Measurements from ENCODE around the gene CABLES2.
A peak's percentile ranks its signal among the peaks of the same experiment; 100 is the strongest.
"Not testable (repeated sequence)": the region's sequence is repeated elsewhere in the genome, so short reads cannot be mapped to it uniquely, and the experiment has no call there.

The CABLES2 gene

GRCh38 chr20:62428002-62428372 is 20.9 kb upstream of the CABLES2 start:
- peaks cover 23% of the 10 kb centered on the region for H3K79me1 ChIP-seq (ENCODE audit: low read length)
- no peak for DNase-seq
- no peaks in the 10 kb centered on the region for H3K36me3 ChIP-seq (ENCODE audit: control insufficient read depth in 1 of 2, insufficient read depth in 2 of 2, low read length in 2 of 2)
- H3K27me3 ChIP-seq (ENCODE audit: insufficient read depth, low read length), result no peaks in the 10 kb centered on the region
- H4K8ac ChIP-seq (ENCODE audit: low read depth, low read length), result peak overlapping the region; percentile 44
- H3K18ac ChIP-seq (ENCODE audit: low read length), result peak overlapping the region; percentile 4
- H2AFZ ChIP-seq (ENCODE audit: insufficient read depth, low read length, poor library complexity), result peak overlapping the region; percentile 40
- H3K9ac ChIP-seq (ENCODE audit: low read length), result no peak overlapping the region
- H4K91ac ChIP-seq (ENCODE audit: low read depth, low read length), result peak overlapping the region; percentile 89
- peaks cover 13% of the 10 kb centered on the region for H3K79me2 ChIP-seq (ENCODE audit: control insufficient read depth, insufficient read depth, low read length, poor library complexity)
- H3K23ac ChIP-seq (ENCODE audit: low read length), result no peak overlapping the region
- H3K27ac ChIP-seq (ENCODE audit: low read depth, low read length), result peak overlapping the region; percentile 58
- H2AK5ac ChIP-seq (ENCODE audit: low read length), result peak overlapping the region; percentile 69
- peak overlapping the region; percentile 91 for H2BK120ac ChIP-seq (ENCODE audit: insufficient read depth, low read length, poor library complexity)
- H3K4me1 ChIP-seq (ENCODE audit: control insufficient read depth in 1 of 2, insufficient read depth in 2 of 2, low read length in 2 of 2), result peaks cover 38 to 45% of the 10 kb centered on the region in 2 experiments
- WGBS (ENCODE audit: extremely low coverage, insufficient coverage, insufficient read length), result no CpG with 5 or more reads among the region's 10 CpGs
- peak overlapping the region; percentile 52 for H2BK5ac ChIP-seq (ENCODE audit: low read depth, low read length, poor library complexity)
- H3K4me3 ChIP-seq (ENCODE audit: low read depth, low read length), result no peak overlapping the region
- H2BK12ac ChIP-seq (ENCODE audit: low read length), result peak overlapping the region; percentile 70
- H3K4ac ChIP-seq (ENCODE audit: low read depth, low read length), result no peak overlapping the region
- H3K14ac ChIP-seq (ENCODE audit: low read length), result peak overlapping the region; percentile 61
- peaks cover 2% of the 10 kb centered on the region for H3K9me3 ChIP-seq (ENCODE audit: insufficient read depth, low read depth, low read length)
- peak overlapping the region; percentile 11 for H3K4me2 ChIP-seq (ENCODE audit: low read length)
- H4K12ac ChIP-seq (ENCODE audit: low read depth, low read length), result no peak overlapping the region

- Histone ChIP-seq H3K27me3 (ENCODE audit: insufficient read depth, low read length) (no peaks in the 10 kb centered on the region), H4K12ac (ENCODE audit: low read depth, low read length) (peak within 1 kb of the TSS; percentile 72), H2BK120ac (ENCODE audit: insufficient read depth, low read length, poor library complexity) (peak within 1 kb of the TSS; percentile 94), H3K14ac (ENCODE audit: low read length) (peak within 1 kb of the TSS; percentile 90), H3K79me1 (ENCODE audit: low read length) (peaks cover 23% of the 10 kb centered on the region), H3K27ac (ENCODE audit: low read depth, low read length) (peak within 1 kb of the TSS; percentile 97), H3K4ac (ENCODE audit: low read depth, low read length) (peak within 1 kb of the TSS; percentile 82), H2AK5ac (ENCODE audit: low read length) (peak within 1 kb of the TSS; percentile 85), H3K79me2 (ENCODE audit: control insufficient read depth, insufficient read depth, low read length, poor library complexity) (peaks cover 13% of the 10 kb centered on the region), H4K91ac (ENCODE audit: low read depth, low read length) (peak within 1 kb of the TSS; percentile 97), H2BK12ac (ENCODE audit: low read length) (peak within 1 kb of the TSS; percentile 85), H3K4me1 (ENCODE audit: control insufficient read depth in 1 of 2, insufficient read depth in 2 of 2, low read length in 2 of 2) (peaks cover 38 to 45% of the 10 kb centered on the region in 2 experiments), H3K4me3 (ENCODE audit: low read depth, low read length) (peak within 1 kb of the TSS; percentile 57), H4K8ac (ENCODE audit: low read depth, low read length) (peak within 1 kb of the TSS; percentile 87), H3K9ac (ENCODE audit: low read length) (no peak within 1 kb of the TSS), H2AFZ (ENCODE audit: insufficient read depth, low read length, poor library complexity) (peak within 1 kb of the TSS; percentile 72), H2BK5ac (ENCODE audit: low read depth, low read length, poor library complexity) (peak within 1 kb of the TSS; percentile 92), H3K4me2 (ENCODE audit: low read length) (peak within 1 kb of the TSS; percentile 77), H3K9me3 (ENCODE audit: insufficient read depth, low read depth, low read length) (peaks cover 2% of the 10 kb centered on the region), H3K18ac (ENCODE audit: low read length) (peak within 1 kb of the TSS; percentile 89), H3K23ac (ENCODE audit: low read length) (no peak within 1 kb of the TSS), H3K36me3 (ENCODE audit: control insufficient read depth in 1 of 2, insufficient read depth in 2 of 2, low read length in 2 of 2) (no peaks in the 10 kb centered on the region)
- DNase-seq, result peak; percentile 99
- no CpG with 5 or more reads among the region's 28 CpGs for WGBS (ENCODE audit: extremely low coverage, insufficient coverage, insufficient read length)
Observed at GRCh38 chr20:62427172-62428001, 20.3 kb upstream of the CABLES2 start, which contains the start of gene RBBP8NL. TSS of gene RBBP8NL (minus strand) at chr20:62427539. CDS start at chr20:62419647, 7,892 bp downstream.

DNA sequence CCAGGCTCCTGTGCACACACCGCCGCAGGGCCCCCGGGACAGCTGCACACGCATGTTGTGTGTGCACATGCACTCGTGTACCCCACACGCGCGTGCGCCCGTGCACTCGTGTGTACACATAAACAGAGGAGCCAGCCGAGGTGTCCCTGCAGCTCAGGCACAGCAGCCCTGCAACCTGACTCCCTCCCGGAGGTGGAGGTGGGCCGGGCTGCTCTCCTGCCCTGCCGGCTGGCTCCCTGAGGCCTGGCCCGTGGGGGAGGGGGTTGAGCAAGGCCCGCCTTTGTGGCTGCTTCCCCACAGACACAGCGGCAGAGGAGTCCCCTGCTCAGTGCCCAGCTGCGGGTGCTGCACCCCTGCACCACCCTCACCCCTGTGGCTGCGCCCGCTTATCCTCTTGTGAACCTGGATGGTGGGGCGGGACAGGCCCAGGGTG is 19.6 kb upstream of the CABLES2 start:
- peaks cover 38 to 45% of the 10 kb centered on the region in 2 experiments for H3K4me1 ChIP-seq (ENCODE audit: control insufficient read depth in 1 of 2, insufficient read depth in 2 of 2, low read length in 2 of 2)
- peak overlapping the region; percentile 85 for H2AK5ac ChIP-seq (ENCODE audit: low read length)
- peak overlapping the region; percentile 72 for H4K12ac ChIP-seq (ENCODE audit: low read depth, low read length)
- peak overlapping the region; percentile 77 for H3K4me2 ChIP-seq (ENCODE audit: low read length)
- peak overlapping the region; percentile 92 for H2BK5ac ChIP-seq (ENCODE audit: low read depth, low read length, poor library complexity)
- H2BK12ac ChIP-seq (ENCODE audit: low read length), result peak overlapping the region; percentile 85
- H3K9ac ChIP-seq (ENCODE audit: low read length), result no peak overlapping the region
- H3K79me2 ChIP-seq (ENCODE audit: control insufficient read depth, insufficient read depth, low read length, poor library complexity), result peaks cover 13% of the 10 kb centered on the region
- H3K36me3 ChIP-seq (ENCODE audit: control insufficient read depth in 1 of 2, insufficient read depth in 2 of 2, low read length in 2 of 2), result peaks cover 0 to under 1% of the 10 kb centered on the region in 2 experiments
- peak overlapping the region; percentile 82 for H3K4ac ChIP-seq (ENCODE audit: low read depth, low read length)
- peak overlapping the region; percentile 94 for H2BK120ac ChIP-seq (ENCODE audit: insufficient read depth, low read length, poor library complexity)
- peaks cover 23% of the 10 kb centered on the region for H3K79me1 ChIP-seq (ENCODE audit: low read length)
- no CpG with 5 or more reads among the region's 22 CpGs for WGBS (ENCODE audit: extremely low coverage, insufficient coverage, insufficient read length)
- DNase-seq, result peak; percentile 23 to 45
- H3K18ac ChIP-seq (ENCODE audit: low read length), result peak overlapping the region; percentile 89
- H3K23ac ChIP-seq (ENCODE audit: low read length), result no peak overlapping the region
- H3K4me3 ChIP-seq (ENCODE audit: low read depth, low read length), result peak overlapping the region; percentile 57
- peaks cover 2% of the 10 kb centered on the region for H3K9me3 ChIP-seq (ENCODE audit: insufficient read depth, low read depth, low read length)
- no peaks in the 10 kb centered on the region for H3K27me3 ChIP-seq (ENCODE audit: insufficient read depth, low read length)
- H3K27ac ChIP-seq (ENCODE audit: low read depth, low read length), result peak overlapping the region; percentile 97
- peak overlapping the region; percentile 72 for H2AFZ ChIP-seq (ENCODE audit: insufficient read depth, low read length, poor library complexity)
- peak overlapping the region; percentile 90 for H3K14ac ChIP-seq (ENCODE audit: low read length)
- H4K91ac ChIP-seq (ENCODE audit: low read depth, low read length), result peak overlapping the region; percentile 97
- H4K8ac ChIP-seq (ENCODE audit: low read depth, low read length), result peak overlapping the region; percentile 87

DNA sequence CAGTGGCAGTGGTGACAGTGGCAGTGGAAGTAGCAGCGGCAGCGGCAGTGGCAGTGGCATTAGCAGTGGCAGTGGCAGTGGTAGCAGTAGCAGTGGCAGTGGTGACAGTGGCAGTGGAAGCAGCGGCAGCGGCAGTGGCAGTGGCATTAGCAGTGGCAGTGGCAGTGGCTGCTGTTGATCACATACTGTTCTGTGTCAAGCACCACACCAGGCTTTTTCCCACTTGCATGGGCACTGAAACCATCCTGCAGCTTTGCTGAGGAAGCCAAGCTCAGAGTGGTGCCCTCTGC is 18.9 kb upstream of the CABLES2 start:
- not testable (repeated sequence) for H2AFZ ChIP-seq (ENCODE audit: insufficient read depth, low read length, poor library complexity); H2BK120ac ChIP-seq (ENCODE audit: insufficient read depth, low read length, poor library complexity); H3K9me3 ChIP-seq (ENCODE audit: insufficient read depth, low read depth, low read length); H3K4me3 ChIP-seq (ENCODE audit: low read depth, low read length); H2BK5ac ChIP-seq (ENCODE audit: low read depth, low read length, poor library complexity); H4K8ac ChIP-seq (ENCODE audit: low read depth, low read length); H3K9ac ChIP-seq (ENCODE audit: low read length); H2BK12ac ChIP-seq (ENCODE audit: low read length); H3K27me3 ChIP-seq (ENCODE audit: insufficient read depth, low read length); H3K36me3 ChIP-seq (ENCODE audit: control insufficient read depth in 1 of 2, insufficient read depth in 2 of 2, low read length in 2 of 2); H3K14ac ChIP-seq (ENCODE audit: low read length); H3K4ac ChIP-seq (ENCODE audit: low read depth, low read length); H4K12ac ChIP-seq (ENCODE audit: low read depth, low read length); H3K27ac ChIP-seq (ENCODE audit: low read depth, low read length); H3K23ac ChIP-seq (ENCODE audit: low read length); H3K4me2 ChIP-seq (ENCODE audit: low read length); DNase-seq
- H3K79me2 ChIP-seq (ENCODE audit: control insufficient read depth, insufficient read depth, low read length, poor library complexity), result peaks cover 13% of the 10 kb centered on the region
- peak overlapping the region; percentile 10 for H2AK5ac ChIP-seq (ENCODE audit: low read length)
- peaks cover 43 to 52% of the 10 kb centered on the region in 2 experiments for H3K4me1 ChIP-seq (ENCODE audit: control insufficient read depth in 1 of 2, insufficient read depth in 2 of 2, low read length in 2 of 2)
- peak overlapping the region; percentile 4 for H3K18ac ChIP-seq (ENCODE audit: low read length)
- peak overlapping the region; percentile 3 for H4K91ac ChIP-seq (ENCODE audit: low read depth, low read length)
- H3K79me1 ChIP-seq (ENCODE audit: low read length), result peaks cover 23% of the 10 kb centered on the region
- WGBS (ENCODE audit: extremely low coverage, insufficient coverage, insufficient read length), result no CpG with 5 or more reads among the region's 4 CpGs
